Umbilical cord (tissue), 2 donors: ENCODE results near the gene RNMT. TPM values are rescaled to one million over a fixed set of nuclear protein-coding genes. Genes with fewer than 3 reads are reported as not detected.
A peak's percentile ranks its signal among the peaks of the same experiment; 100 is the strongest.

ENCODE experiments used
- DNase-seq: peaks from one replicate; pipeline ENCODE4 v3.0.0-alpha.2; 2015; ENCODE audit warnings: low spot score
- total RNA-seq: library from RNA; depleted of rRNA; stranded (reverse); fragments of >200 nt; gene quantifications from one replicate; pipeline ENCODE4 v1.2.3, GENCODE V29; 2014; ENCODE audit warnings: low replicate concordance; ENCODE audit not compliant: insufficient read depth

The RNMT gene
- total RNA-seq, 1 donor from 2014 or later: 37.3 TPM

DNA sequence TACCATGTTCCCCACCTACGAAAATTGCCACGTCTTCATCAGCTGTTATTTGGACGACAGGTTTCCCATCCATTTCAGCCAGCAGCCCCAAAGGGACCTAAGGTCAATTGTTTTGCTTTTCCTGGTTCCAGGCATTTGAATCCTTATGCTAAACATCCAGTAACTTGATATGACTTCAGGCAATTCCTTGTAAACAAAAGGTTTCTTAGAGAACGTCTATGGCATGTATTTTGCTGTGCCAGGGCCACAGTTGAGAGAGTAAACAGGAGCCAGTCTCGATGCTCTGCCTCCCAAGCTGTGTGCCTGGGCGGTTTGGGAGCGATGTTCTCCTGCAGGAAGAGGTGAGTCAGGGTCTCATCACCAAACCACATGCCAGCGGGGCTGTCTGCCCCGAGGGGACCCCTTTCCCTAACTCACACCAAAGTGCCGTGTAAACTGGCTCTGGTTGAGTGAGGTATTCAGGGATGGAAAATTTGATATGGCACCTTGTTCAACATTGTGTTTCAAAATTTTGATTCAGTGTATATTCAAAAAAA is 84.5 kb downstream of the RNMT start:
- no peak for DNase-seq

DNA sequence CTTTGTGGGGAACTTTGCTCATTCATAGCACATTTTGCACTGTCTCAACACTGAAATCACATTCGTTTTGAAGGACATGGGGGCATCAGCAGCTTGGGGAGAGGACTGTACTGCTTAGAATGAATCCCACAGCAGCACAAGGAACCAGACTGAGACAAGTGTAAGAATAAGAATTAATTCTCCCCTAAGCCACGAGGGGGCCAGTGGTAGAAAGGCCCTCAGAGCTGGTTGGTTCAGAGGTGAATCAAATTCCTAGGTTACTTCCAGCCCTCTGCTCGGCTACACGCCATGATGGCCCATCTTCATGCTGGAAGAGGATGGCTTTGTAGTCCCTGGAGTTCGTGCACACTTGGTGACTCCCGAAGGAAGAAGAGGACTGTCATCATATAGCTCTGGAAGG is 85.5 kb downstream of the RNMT start:
- no peak for DNase-seq

DNA sequence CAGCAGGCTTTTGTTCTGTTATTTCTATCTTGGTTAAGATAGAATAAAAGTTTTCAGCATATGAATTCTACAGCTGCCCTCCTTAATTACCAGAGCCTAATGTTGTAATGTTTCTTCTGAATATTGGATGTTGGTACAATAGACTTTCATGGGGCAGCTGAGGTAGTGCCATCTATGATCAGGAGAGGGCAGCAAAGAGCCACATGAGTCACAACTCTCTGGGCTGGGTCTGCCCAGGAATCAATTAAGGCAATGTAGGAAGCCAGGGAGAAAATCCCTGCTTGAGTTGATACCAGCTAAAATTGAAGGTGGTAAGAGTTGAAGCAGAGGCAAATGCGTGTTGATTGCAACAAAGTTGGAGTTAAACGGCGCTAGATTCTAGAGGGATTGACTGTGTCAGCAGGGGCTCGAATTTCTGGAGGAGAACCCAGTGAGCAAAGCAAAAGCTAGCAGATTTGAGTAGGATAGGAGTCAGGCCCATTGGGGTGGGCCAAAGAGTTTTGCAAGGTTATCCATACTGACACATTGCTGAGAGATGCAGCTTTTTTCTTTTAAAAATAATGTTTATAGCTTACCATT is 86.9 kb downstream of the RNMT start:
- peak; percentile 69 for DNase-seq

Other genes with a start within 250 kb of the RNMT start
- 26.2 TPM for gene FAM210A, start 115 bp upstream of the RNMT start, total RNA-seq
- gene MC5R, start 97.5 kb downstream of the RNMT start, total RNA-seq: 1.7 TPM
- gene MC2R, start 188.9 kb downstream of the RNMT start, total RNA-seq: 12.3 TPM